GM04503 (cell line): Measurements from ENCODE around the gene SLC26A11.
A peak's percentile ranks its signal among the peaks of the same experiment; 100 is the strongest.
"Not testable (repeated sequence)": the region's sequence is repeated elsewhere in the genome, so short reads cannot be mapped to it uniquely, and the experiment has no call there.

Source experiments
- DNase-seq: peaks from one replicate; pipeline ENCODE4 v3.0.0-alpha.2; 2012; ENCODE audit warnings: low read depth

Gene SLC26A11

DNA sequence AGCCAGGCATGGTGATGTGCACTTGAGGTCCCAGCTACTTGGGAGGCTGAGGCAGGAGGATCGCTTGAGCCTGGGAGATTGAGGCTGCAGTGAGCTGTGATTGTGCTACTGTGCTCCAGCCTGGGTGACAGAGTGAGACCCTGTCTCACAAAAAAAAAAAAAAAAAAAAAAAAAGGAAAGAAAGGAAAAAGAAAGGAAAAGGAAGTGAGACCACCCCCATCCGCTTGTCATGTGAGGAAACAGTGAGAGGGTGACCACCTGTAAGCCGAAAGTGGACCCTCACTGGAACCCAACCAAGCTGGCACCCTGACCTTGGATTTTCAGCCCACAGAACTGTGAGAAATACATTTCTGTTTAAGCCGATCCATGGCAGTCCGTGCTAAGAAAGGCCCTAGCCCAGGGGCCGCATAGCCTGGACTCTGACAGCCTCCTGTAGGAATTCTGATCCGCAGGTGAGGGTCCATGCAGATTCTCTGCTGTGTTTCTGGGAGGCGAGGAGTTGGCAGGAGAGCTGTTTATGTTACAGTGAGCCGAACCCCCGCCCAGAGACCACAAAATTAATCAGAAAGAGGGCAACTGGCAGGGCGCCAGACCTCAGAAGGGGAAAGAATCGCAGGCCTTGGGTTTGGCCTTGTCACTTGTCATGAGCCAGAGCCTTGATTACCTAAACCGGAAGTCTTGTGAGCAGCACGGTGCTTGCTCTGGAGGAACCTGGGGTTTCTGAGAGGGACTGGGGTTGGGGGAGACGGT, 1.0 kb upstream of the SLC26A11 start:
- DNase-seq = peak; percentile 55

DNA sequence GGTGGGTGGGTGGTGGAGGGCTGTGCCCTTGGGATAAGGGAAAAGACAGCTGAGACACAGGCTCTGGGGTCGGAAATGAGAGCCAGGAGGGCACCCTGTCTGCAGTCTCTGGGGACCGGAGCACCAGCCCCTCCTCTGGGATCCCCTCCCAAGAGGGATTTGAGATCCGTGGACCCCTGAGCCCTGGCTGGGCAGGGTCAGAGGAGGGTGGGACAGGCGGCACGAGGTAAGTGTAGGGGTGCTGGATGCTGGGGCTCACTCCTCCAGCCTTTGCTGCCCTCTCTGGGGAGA, 519 bp upstream of the SLC26A11 start:
- no peak for DNase-seq

DNA sequence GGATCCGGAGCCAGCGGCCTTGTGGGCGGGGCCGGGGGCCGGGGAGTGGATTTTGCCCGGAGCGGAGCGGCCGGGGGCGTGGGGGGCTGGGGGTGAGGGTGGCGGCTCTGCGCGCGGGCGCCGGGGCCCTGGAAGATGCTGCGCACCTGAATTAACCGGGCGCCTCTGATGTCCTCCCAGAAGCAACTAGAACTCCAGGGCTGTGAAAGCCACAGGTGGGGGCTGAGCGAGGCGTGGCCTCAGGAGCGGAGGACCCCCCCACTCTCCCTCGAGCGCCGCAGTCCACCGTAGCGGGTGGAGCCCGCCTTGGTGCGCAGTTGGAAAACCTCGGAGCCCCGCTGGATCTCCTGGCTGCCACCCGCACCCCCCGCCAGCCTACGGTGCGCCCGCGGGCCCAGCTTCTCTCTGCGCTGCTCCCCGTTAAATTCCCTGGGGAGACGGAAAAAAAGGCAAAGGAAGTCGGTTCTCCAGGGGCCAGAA, 549 bp downstream of the SLC26A11 start:
- no peak for DNase-seq

DNA sequence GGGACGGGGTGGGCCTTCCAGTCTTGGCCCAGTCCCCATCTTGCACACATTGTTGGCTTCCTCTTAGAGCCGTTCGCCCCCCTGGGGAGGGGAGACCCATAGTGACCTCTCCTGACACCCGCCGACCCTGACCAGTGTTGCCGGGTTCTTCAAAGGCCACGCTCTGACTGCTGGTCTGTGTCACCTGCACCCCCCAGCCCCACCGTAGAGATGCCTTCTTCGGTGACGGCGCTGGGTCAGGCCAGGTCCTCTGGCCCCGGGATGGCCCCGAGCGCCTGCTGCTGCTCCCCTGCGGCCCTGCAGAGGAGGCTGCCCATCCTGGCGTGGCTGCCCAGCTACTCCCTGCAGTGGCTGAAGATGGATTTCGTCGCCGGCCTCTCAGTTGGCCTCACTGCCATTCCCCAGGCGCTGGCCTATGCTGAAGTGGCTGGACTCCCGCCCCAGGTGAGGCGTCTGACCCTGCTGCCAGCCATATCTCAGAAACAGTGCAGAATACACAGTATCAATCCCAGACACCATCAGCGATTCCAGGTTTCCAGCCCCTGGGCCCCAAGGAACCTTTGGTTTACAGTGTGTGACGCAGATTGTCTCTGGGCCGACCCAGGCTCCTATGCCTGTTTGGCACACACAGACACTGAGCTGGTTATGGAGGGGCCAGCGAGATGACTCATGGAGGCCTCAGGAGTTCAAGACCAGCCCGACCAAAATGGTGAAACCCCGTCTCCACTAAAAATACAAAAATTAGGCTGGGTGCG, 1.3 kb downstream of the SLC26A11 start:
- DNase-seq = no peak

DNA sequence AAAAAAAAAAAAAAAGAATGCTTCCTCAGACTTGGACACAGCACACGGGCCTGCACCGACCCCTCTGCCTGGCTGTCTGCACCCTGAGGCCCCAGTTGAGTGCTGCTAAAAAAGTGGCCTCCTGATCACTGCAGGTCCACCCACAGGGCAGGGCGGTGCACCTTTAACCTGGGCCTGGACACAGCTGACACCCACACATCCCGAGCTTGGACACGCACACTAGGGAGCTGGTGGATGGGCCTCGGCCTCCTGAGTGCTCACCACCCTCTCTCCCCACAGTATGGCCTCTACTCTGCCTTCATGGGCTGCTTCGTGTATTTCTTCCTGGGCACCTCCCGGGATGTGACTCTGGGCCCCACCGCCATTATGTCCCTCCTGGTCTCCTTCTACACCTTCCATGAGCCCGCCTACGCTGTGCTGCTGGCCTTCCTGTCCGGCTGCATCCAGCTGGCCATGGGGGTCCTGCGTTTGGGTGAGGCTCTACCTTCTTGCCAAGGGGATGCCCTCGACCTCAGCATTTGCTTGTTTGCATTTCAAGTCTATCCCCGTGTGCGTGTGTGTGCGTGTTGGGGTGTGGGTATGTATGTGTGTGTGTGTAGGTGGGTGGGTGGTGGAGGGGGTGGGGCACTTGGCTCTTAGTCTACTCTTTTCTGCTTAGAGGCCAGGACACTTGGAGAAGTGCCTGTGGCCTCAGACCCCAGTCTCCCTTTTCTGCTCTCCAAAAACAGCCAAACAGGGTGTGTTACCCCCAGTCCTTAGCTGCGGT, 2.3 kb downstream of the SLC26A11 start:
- DNase-seq = no peak

DNA sequence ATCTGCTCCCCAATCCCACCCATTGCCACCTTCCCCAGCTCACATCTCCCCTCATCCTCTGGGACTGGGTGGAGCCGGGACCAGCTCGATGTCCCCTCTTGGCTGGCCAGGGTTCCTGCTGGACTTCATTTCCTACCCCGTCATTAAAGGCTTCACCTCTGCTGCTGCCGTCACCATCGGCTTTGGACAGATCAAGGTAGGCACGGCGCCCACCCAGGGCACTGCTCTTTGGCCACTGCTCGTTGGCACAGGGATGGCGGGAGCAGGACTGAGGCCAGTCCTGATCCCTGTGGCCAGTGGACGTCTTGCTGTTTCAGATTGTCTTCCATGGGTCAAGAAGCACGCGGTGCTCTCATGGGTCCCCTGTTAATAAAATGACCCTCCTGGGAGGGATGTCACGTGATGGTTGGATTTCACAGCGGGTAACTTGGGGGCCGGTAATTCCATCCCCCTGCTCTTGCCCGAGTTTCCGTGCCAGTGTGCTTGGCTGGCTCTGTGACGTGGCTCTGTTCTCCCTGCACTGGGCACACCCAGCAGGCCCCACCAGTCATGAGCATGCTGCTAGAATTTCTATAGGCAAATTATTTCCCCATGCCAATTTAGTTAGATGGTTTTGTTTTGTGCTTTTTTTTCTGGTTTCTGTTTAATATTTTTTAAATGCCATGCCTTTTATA, 3.1 kb downstream of the SLC26A11 start:
- DNase-seq = no peak

DNA sequence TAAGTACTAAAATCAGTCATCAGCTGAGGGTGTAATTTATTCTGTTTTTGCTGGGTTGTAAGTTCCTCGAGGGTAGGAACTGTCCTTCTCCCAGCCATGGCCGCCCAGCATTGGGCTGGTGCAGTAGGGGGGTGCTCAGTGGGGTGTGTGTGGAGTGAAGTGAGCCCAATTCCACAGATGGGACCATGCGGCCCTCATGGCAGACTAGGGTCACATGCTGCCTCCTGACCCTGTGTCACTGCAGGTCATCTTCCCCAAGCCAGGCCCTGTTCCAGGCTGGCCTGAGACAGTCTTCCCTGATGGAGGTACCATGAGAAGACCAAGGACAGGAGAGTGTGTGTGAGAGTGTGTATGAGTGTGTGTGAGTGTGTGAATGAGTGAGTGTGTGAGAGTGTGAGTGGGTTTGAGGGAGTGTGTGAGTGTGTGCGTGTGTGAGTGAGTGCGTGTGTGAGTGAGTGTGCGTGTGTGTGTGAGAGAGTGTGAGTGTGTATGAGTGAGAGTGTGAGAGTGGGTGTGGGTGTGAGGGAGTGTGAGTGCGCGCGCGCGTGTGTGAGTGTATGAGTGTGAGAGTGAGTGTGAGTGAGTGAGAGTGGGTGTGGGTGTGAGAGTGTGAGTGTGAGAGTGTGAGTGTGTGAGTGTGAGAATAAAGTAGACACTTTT, 3.7 kb downstream of the SLC26A11 start:
- DNase-seq = no peak

DNA sequence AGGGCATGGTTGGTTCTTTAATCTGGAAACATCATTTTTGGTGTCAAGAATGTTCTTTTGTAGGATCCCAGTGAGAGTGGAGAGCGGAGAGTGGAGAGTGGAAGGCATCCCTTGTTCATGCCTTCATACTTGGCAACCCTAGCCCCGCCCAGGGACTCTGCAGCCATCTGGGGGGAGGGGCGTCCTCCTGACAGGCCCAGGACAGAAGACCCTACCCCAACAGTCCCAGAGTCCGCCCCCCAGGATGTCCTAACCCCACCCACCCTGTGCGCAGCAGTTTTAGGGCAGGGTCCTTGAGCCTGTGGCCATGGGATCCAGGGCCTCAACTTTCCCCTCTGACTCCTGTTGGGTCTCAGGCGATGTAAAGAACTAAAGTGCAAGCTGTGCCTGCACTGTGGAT, 4.5 kb downstream of the SLC26A11 start:
- no peak for DNase-seq

DNA sequence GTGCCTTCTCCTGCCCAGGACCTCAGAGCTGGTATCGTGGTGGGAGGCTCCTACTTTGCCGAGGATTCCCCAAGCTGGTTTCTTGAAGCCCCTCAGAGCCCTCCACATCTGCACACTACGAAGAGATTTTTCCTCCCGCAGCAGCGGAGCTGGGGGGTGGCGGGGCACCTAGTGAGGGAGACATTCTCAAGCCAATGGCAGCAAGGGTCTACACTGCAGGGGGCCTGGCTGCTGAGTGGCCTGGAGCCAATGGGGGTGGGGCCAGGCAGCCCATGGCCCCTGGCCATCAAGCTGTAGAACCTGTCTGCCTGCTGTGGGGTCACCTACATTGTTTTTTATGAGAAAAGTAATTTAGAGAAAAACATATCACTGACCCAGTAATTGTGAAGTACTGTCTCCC, 5.0 kb downstream of the SLC26A11 start:
- DNase-seq = no peak

DNA sequence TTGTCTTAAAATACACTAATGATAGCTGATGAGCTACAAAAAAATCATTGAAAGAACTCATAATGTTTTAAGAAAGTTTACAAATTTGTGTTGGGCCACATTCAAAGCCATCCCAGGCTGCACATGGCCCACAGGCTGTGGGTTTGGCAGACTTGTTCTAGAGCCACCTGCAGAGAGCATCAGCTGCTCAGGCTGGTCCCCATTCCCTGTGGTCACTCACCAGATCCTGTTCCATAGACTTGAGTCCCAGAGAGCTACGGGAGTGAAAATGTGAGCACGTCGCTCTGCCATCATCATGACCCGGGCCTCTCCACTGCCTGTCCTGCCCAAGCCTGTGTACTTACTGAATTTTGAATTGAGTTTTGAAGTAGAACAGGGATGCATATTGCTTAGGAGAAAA, 6.9 kb downstream of the SLC26A11 start:
- no peak for DNase-seq

DNA sequence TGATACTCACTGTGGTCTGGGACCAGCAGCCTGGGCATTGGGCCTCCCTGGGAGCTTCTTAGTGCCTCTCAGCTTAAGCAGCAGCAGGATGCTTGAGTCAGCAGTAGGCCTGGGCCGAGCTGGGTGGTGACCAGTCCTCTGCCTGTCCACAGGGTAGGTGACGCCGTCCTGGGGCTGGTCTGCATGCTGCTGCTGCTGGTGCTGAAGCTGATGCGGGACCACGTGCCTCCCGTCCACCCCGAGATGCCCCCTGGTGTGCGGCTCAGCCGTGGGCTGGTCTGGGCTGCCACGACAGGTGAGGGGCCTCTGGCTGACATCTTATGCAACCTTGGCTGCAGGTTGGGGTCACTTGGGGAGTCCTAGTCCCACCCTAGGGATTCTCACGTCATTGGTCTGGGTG, 7.4 kb downstream of the SLC26A11 start:
- DNase-seq = no peak

DNA sequence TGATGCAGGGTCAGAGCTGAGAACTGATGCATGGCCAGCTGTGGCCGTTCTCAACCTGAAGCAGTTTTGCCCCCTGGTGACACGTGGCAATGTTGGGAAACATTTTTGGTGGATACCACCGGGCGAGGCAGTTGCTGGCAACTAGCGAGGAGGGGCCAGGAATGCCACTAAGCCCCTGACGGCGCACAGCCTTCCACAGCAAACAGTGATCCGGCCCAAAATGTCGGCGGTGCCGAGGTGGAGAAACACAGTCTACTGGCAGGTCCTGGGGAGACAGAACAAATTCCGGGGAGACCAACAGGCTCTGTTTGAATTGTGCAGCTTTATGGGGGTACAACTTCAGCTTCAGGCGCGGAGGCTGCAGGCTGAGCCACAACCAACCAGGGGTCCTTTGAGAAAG, 8.2 kb downstream of the SLC26A11 start:
- no peak for DNase-seq

DNA sequence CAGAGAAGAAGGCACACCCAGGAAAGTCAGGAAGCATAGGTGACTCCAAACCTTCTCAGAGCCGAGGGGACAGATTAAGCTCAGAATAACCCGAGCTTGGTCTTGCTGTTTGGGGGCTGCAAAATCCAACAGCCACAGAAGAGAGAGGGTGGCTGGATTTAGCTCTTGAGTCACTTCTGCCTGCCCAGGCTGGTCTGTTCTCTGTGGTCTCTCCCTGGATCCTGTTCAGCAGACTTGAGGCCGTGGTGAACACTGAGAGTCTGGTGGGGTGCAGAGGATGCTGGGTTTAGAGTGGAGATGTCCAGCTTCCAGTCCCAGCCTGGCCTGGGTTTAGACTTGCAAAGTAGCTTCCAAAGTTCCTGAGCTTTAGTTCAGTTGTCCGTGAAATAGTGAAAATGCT, 8.8 kb downstream of the SLC26A11 start:
- no peak for DNase-seq

DNA sequence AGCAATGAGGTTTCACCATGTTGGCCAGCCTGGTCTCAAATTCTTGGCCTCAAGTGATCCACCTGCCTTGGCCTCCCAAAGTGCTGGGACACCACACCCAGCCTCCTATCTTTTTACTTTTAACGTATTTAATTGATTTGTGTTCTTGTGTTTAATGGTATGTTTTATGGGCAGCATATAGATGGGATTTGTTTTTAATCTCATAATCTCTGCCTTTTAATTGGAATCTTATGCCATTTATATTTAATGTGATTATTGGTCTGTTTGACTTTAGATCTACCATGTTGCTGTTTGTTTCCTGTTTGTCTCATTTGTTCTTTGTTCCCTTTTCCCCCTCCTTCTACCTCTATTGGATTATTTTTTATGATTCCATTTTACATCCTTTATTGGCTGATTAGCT, 12.2 kb downstream of the SLC26A11 start:
- DNase-seq = no peak

DNA sequence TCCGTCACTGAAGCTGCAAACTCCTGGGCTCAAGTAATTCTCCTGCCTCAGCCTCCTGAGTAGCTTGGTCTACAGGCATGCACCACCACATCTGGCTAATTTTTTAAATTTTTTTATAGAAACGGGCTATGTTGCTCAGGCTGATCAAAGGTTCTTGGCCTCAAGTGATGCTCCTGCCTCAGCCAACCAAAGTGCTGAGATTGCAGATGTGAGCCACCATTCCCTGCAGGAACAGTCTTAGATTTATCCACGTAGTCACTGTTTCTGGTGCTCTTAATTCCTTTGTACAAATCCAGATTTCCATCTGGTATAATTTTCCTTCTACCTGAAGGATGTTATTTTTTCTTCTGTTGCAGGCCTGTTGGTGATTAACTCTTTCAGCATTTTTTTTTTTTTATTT, 13.0 kb downstream of the SLC26A11 start:
- no peak for DNase-seq

DNA sequence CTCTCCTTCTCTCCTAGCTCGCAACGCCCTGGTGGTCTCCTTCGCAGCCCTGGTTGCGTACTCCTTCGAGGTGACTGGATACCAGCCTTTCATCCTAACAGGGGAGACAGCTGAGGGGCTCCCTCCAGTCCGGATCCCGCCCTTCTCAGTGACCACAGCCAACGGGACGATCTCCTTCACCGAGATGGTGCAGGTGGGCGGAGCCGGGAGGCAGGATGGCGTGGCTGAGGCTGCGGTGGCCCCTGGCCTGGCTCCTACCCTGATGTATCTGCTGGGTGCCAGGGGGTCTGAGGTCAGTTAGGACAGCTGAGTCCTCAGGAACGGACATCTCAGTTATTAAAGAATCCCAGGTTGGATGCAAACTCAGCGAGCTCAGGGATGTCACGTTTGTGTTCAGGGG, 16.7 kb downstream of the SLC26A11 start:
- DNase-seq = no peak

DNA sequence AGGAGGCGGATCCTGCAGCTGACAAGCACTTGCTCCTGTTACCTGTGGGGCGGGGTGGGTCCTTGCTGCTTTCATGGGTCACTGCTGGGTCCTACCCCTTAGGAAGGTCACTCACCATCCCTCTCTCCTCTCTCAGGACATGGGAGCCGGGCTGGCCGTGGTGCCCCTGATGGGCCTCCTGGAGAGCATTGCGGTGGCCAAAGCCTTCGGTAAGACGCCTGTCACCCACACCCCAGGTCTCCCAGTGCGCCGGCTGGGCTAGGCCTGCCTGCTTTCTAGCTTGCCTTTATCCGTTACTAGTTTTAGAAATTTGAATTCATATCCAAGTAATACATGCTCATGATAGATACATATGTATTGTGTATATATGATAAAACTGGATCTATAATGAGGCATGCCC, 17.2 kb downstream of the SLC26A11 start:
- DNase-seq = no peak

DNA sequence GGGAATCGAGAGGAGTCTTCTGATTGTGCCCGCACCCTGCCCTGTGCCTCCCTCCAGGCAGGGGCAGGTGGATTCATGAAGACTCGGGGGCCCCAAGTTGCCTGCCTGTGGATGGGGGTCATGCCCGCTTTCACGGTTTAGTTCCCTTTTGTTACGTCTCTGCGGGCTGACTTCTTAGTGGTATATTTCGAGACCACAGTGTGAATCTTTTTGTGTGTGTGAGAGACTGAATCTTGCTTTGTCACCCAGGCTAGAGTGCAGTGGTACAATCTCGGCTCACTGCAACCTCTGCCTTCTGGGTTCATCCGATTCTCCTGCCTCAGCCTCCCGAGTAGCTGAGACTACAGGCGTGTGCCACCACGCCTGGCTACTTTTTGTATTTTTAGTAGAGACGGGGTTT, 22.3 kb downstream of the SLC26A11 start:
- no peak for DNase-seq

DNA sequence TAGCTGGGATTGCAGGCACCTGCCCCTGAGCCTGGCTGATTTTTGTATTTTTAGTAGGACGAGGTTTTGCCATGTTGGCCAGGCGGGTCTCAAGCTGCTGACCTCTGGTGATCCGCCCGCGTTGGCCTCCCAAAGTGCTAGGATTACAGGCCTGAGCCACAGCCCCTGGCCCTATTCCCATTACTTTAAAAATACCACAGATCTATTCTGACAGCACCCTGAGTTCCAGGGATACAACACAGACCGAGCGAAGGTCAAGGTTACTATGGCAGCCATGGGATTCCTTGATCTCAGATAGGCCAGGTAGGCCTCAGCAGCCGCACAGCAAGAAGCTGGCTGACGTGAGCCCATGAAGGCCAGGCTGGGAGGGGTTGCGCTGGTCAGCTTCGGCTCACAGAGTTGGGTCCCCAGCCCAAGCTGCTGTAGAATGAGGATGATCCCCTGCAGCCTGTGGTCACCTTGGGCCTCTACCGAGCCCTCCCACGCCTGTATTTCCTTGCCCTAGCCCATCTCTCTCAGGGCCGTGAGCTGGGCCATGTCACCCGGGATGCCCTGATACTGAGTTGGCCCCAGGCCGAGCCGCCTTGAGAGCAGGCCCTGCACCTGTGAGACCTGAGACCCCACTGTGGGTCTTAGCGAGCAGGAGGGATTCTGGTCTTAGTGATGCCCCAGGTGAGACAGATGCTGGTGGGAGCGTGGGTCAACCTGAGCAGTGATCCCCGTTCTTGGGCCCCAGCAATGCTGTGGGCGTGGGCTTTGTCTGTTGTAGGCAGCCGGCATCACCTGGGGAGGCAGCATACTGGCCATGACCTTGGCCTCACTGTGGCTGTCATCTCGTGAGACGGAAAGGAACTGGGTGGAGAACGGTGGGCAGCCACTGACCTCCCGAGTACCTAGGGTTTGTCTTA, 23.6 kb downstream of the SLC26A11 start:
- DNase-seq = no peak

DNA sequence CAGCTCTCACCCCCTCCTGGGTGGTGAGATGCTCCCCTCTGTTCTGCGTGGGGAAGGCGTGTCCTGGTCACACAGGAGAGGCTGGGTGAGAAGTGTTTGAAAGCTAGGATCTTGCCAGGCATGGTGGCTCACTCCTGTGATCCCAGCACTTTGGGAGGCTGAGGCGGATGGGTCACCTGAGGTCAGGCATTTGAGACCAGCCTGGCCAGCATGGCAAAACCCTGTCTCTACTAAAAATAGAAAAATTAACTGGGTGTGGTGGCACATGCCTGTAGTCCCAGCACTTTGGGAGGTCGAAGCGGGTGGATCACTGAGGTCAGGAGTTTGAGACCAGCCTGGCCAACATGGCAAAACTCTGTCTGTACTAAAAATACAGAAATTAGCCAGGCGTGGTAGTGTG, 24.2 kb downstream of the SLC26A11 start:
- not testable (repeated sequence) for DNase-seq
